Mesothelial cell of epicardium (in vitro differentiated cells): ENCODE results near the gene SCGB1C2. TPM values are rescaled to one million over a fixed set of nuclear protein-coding genes. Genes with fewer than 3 reads are reported as not detected.

Experiments used
- DNase-seq, 2 experiments: peaks; one replicate each; pipeline ENCODE4 v3.0.0; 2021; ENCODE audit warnings: low spot score in 2 of 2; ENCODE audit not compliant: unreplicated experiment in 2 of 2
- H3K27ac Mint-ChIP-seq: 2 replicates; pipeline ENCODE4 v1.8.0; 2021; ENCODE audit warnings: mixed read lengths
- H3K27me3 Mint-ChIP-seq: 2 replicates; pipeline ENCODE4 v1.8.0; 2021; ENCODE audit warnings: low read depth, mixed read lengths
- H3K36me3 Mint-ChIP-seq: 2 replicates; pipeline ENCODE4 v1.8.0; 2021; ENCODE audit warnings: mixed read lengths
- H3K4me1 Mint-ChIP-seq: 2 replicates; pipeline ENCODE4 v1.8.0; 2021; ENCODE audit warnings: mixed read lengths
- H3K4me3 Mint-ChIP-seq: 2 replicates; pipeline ENCODE4 v1.8.0; 2021; ENCODE audit warnings: mild to moderate bottlenecking, moderate library complexity, mixed read lengths
- H3K9me3 Mint-ChIP-seq: 2 replicates; pipeline ENCODE4 v1.8.0; 2021; ENCODE audit warnings: mixed read lengths
- CTCF ChIP-seq: fragments of 200-600 bp; sonication (generic); IDR thresholded peaks from one replicate; pipeline ENCODE4 v1.5.0; 2021; ENCODE audit warnings: antibody characterized with exemption; ENCODE audit not compliant: unreplicated experiment
- total RNA-seq: library from RNA; stranded (reverse); gene quantifications from 3 replicates; pipeline ENCODE4 v1.2.1, GENCODE V29; 2021

The SCGB1C2 gene
- total RNA-seq, 1 donor from 2014 or later, result not detected

GRCh38 chr17:177155-177554 lies 39.8 kb downstream of the SCGB1C2 start:
- no peak for TF ChIP-seq CTCF
- H3K9me3 Mint-ChIP-seq, result no peaks in the 10 kb centered on the region
- H3K4me1 Mint-ChIP-seq, result peaks cover 22% of the 10 kb centered on the region
- H3K27me3 Mint-ChIP-seq, result peaks cover 24% of the 10 kb centered on the region
- no peak for DNase-seq
- H3K4me3 Mint-ChIP-seq, result no peak overlapping the region
- peaks cover 8% of the 10 kb centered on the region for H3K36me3 Mint-ChIP-seq
- H3K27ac Mint-ChIP-seq, result no peak overlapping the region

GRCh38 chr17:177762-178161 lies 40.4 kb downstream of the SCGB1C2 start:
- Mint-ChIP-seq H3K27me3 (peaks cover 30% of the 10 kb centered on the region), H3K9me3 (no peaks in the 10 kb centered on the region), H3K4me1 (peaks cover 27% of the 10 kb centered on the region), H3K36me3 (peaks cover 8% of the 10 kb centered on the region), H3K4me3 (no peak overlapping the region), H3K27ac (no peak overlapping the region)
- no peak for TF ChIP-seq CTCF
- DNase-seq, result no peak

- peaks cover 29% of the 10 kb centered on the region for H3K4me1 Mint-ChIP-seq
- H3K27ac Mint-ChIP-seq, result no peak overlapping the region
- no peak for DNase-seq
- no peaks in the 10 kb centered on the region for H3K9me3 Mint-ChIP-seq
- H3K27me3 Mint-ChIP-seq, result peaks cover 37% of the 10 kb centered on the region
- H3K36me3 Mint-ChIP-seq, result peaks cover 8% of the 10 kb centered on the region
- H3K4me3 Mint-ChIP-seq, result peak overlapping the region; percentile 69
- no peak for TF ChIP-seq CTCF
Observed at GRCh38 chr17:178292-179065, 41.1 kb downstream of the SCGB1C2 start.

GRCh38 chr17:179066-179432 lies 41.7 kb downstream of the SCGB1C2 start:
- H3K4me3 Mint-ChIP-seq, result peak overlapping the region; percentile 69
- H3K9me3 Mint-ChIP-seq, result no peaks in the 10 kb centered on the region
- H3K36me3 Mint-ChIP-seq, result peaks cover 8% of the 10 kb centered on the region
- TF ChIP-seq CTCF, result no peak
- peaks cover 29% of the 10 kb centered on the region for H3K4me1 Mint-ChIP-seq
- H3K27ac Mint-ChIP-seq, result no peak overlapping the region
- H3K27me3 Mint-ChIP-seq, result peaks cover 43% of the 10 kb centered on the region
- DNase-seq, result no peak

GRCh38 chr17:179781-180380 lies 42.5 kb downstream of the SCGB1C2 start:
- H3K9me3 Mint-ChIP-seq, result no peaks in the 10 kb centered on the region
- H3K4me3 Mint-ChIP-seq, result peak overlapping the region; percentile 69
- no peak overlapping the region for H3K27ac Mint-ChIP-seq
- TF ChIP-seq CTCF, result no peak
- peaks cover 51% of the 10 kb centered on the region for H3K27me3 Mint-ChIP-seq
- DNase-seq, result no peak
- peaks cover 29% of the 10 kb centered on the region for H3K4me1 Mint-ChIP-seq
- peaks cover 4% of the 10 kb centered on the region for H3K36me3 Mint-ChIP-seq
